ENCODE data around the gene SUGCT. TPM values are rescaled to one million over a fixed set of nuclear protein-coding genes. Genes with fewer than 3 reads are reported as not detected.

The SUGCT gene
- total RNA-seq, 1 experiment from 2014 or later, result 1.5 TPM

DNA sequence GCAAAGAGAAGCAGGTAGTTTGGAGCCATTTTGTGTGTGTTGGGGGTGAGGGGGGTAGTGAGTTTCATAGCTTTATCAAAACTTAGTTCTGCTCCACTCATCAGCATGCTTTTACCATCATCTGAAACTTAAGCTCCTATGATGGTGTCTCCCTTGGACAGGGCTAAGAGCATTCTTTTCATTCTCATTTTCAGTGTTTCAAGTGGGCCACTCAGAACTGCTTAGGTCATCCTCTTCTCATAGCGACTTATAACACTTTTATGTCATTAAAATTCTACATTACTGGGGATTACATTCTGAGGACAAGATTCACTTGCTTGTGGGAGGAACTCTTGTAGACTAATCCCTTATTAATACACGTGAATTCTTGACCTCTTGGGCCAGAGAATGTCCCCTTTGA is 649.4 kb downstream of the SUGCT start:
- Histone ChIP-seq H3K36me3 (ENCODE audit: insufficient read depth, low read length, poor library complexity, severe bottlenecking) (no peaks in the 10 kb centered on the region), H3K9me3 (ENCODE audit: low read depth, low read length, poor library complexity, severe bottlenecking) (no peaks in the 10 kb centered on the region), H3K27ac (ENCODE audit: low read depth, low read length, poor library complexity, severe bottlenecking) (no peak overlapping the region), H3K4me3 (ENCODE audit: low read depth, low read length, poor library complexity, severe bottlenecking) (no peak overlapping the region), H3K4me1 (ENCODE audit: insufficient read depth, low read length, poor library complexity, severe bottlenecking) (no peaks in the 10 kb centered on the region), H3K27me3 (replicated peaks; ENCODE audit: insufficient read depth, low read depth, low read length, poor library complexity) (no peaks in the 10 kb centered on the region)
- CTCF ChIA-PET, result no interaction called here
- no peak for TF ChIP-seq CTCF (conservative IDR thresholded peaks at IDR 0.05; ENCODE audit: low read depth, low read length)
- no peak for TF ChIP-seq EZH2 (IDR thresholded peaks at IDR 0.05; ENCODE audit: borderline replicate concordance, low read depth, low read length, poor library complexity, severe bottlenecking)
- POLR2A ChIA-PET (ENCODE audit: low non-redundant PET), result no interaction called here
- intact Hi-C loops (cut with micrococcal nuclease; ENCODE audit: unreplicated experiment), result no loop called here
- DNase-seq (ENCODE audit: low spot score), result no peak
- no TSS peak for BruUV-seq (replicated peaks)

DNA sequence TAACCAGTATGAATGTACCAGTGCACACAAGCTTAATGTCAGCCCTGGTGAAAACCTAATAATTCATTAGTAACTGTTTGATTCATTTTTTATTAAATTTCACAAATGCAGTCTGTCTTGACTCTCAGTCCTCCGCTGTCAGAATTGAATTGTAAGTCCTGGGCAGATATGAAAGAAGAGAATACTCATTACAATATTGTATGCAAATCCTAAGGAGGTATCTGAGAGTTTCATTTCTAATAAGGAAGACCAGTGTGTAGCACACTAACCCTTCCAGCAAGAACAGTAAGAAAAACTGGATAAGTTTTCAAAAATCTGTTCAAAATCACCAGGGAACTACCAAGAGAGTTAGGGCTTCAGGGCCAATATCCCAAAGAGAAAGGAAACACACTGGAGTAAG is 652.1 kb downstream of the SUGCT start:
- H3K4me1 ChIP-seq (ENCODE audit: insufficient read depth, low read length, poor library complexity, severe bottlenecking), result no peaks in the 10 kb centered on the region
- no peak overlapping the region for H3K27ac ChIP-seq (ENCODE audit: low read depth, low read length, poor library complexity, severe bottlenecking)
- no peaks in the 10 kb centered on the region for H3K27me3 ChIP-seq (replicated peaks; ENCODE audit: insufficient read depth, low read depth, low read length, poor library complexity)
- no peak for TF ChIP-seq EZH2 (IDR thresholded peaks at IDR 0.05; ENCODE audit: borderline replicate concordance, low read depth, low read length, poor library complexity, severe bottlenecking)
- TF ChIP-seq CTCF (conservative IDR thresholded peaks at IDR 0.05; ENCODE audit: low read depth, low read length), result no peak
- H3K36me3 ChIP-seq (ENCODE audit: insufficient read depth, low read length, poor library complexity, severe bottlenecking), result no peaks in the 10 kb centered on the region
- POLR2A ChIA-PET (ENCODE audit: low non-redundant PET), result no interaction called here
- CTCF ChIA-PET, result no interaction called here
- no peak overlapping the region for H3K4me3 ChIP-seq (ENCODE audit: low read depth, low read length, poor library complexity, severe bottlenecking)
- no TSS peak for BruUV-seq (replicated peaks)
- no peak for DNase-seq (ENCODE audit: low spot score)
- H3K9me3 ChIP-seq (ENCODE audit: low read depth, low read length, poor library complexity, severe bottlenecking), result no peaks in the 10 kb centered on the region
- intact Hi-C loops (cut with micrococcal nuclease; ENCODE audit: unreplicated experiment), result no loop called here

DNA sequence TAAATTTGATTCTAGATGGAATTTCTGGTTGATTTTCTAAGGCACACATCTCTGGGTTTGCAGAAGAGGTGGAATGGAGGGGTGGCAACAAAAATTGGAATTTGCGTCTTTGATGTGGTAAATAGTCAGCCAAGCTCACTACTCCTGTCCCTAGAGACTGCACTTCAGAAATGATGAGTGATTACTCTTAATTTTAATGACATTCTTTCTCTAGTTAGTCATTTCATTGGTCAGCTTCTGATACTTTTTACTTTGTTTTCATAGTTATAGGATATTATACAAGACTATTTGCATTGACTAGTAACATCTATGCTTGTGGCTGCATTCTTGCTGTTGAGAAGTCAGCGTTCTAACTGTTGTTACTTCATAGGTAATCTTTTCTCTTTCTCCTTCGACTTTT is 658.3 kb downstream of the SUGCT start:
- H3K27ac ChIP-seq (ENCODE audit: low read depth, low read length, poor library complexity, severe bottlenecking), result no peak overlapping the region
- H3K36me3 ChIP-seq (ENCODE audit: insufficient read depth, low read length, poor library complexity, severe bottlenecking), result no peaks in the 10 kb centered on the region
- TF ChIP-seq CTCF (conservative IDR thresholded peaks at IDR 0.05; ENCODE audit: low read depth, low read length) (no peak), EZH2 (IDR thresholded peaks at IDR 0.05; ENCODE audit: borderline replicate concordance, low read depth, low read length, poor library complexity, severe bottlenecking) (no peak)
- BruUV-seq (replicated peaks), result no TSS peak
- H3K4me3 ChIP-seq (ENCODE audit: low read depth, low read length, poor library complexity, severe bottlenecking), result no peak overlapping the region
- no peaks in the 10 kb centered on the region for H3K9me3 ChIP-seq (ENCODE audit: low read depth, low read length, poor library complexity, severe bottlenecking)
- intact Hi-C loops (cut with micrococcal nuclease; ENCODE audit: unreplicated experiment), result no loop called here
- H3K27me3 ChIP-seq (replicated peaks; ENCODE audit: insufficient read depth, low read depth, low read length, poor library complexity), result peaks cover 15% of the 10 kb centered on the region
- CTCF ChIA-PET, result no interaction called here
- no peak for DNase-seq (ENCODE audit: low spot score)
- POLR2A ChIA-PET (ENCODE audit: low non-redundant PET), result no interaction called here
- H3K4me1 ChIP-seq (ENCODE audit: insufficient read depth, low read length, poor library complexity, severe bottlenecking), result no peaks in the 10 kb centered on the region

Measured in A673 (cell line).